ENCODE results near the gene LTBP3.

GRCh38 chr11:65553301-65554001 lies 4.7 kb downstream of the LTBP3 start:
- TF ChIP-seq CTCF (IDR thresholded peaks at IDR 0.05): no peak
- TF ChIP-seq POLR2A (IDR thresholded peaks at IDR 0.05): no peak

Data from heart left ventricle (tissue), 13 donors.